Activated T-cell treated with anti-CD3 and anti-CD28 coated beads, Interleukin-2, amount 50 U/mL, for 72 hours (primary cell): ENCODE measurements around the gene FNDC3A. TPM values are rescaled to one million over a fixed set of nuclear protein-coding genes. Genes with fewer than 3 reads are reported as not detected.

Source experiments
- ATAC-seq, 2 donors: fragments of 150-1000 bp; cut with Tn5 transposase; replicated peaks in 1 of 2; 2 replicates each; pipeline ENCODE4 v1.10.0; 2021; ENCODE audit warnings: moderate library complexity in 2 of 2, mild to moderate bottlenecking in 1 of 2
- DNase-seq, 2 donors: peaks; one replicate each; pipeline ENCODE4 v3.0.0; 2021 to 2022; ENCODE audit warnings: mixed read lengths in 1 of 2
- H3K27ac Mint-ChIP-seq: one replicate; pipeline ENCODE4 v1.8.0; 2022; ENCODE audit warnings: mild to moderate bottlenecking, moderate library complexity, mixed read lengths
- H3K27me3 Mint-ChIP-seq: one replicate; pipeline ENCODE4 v1.8.0; 2022; ENCODE audit warnings: low read depth, mixed read lengths
- H3K36me3 Mint-ChIP-seq, 2 donors: one replicate each; pipeline ENCODE4 v1.8.0; 2022; ENCODE audit warnings: mixed read lengths in 2 of 2, mild to moderate bottlenecking in 1 of 2; ENCODE audit not compliant: insufficient read depth in 2 of 2
- H3K4me1 Mint-ChIP-seq: one replicate; pipeline ENCODE4 v1.8.0; 2022; ENCODE audit warnings: low read depth, mixed read lengths
- H3K4me3 Mint-ChIP-seq, 2 donors: one replicate each; pipeline ENCODE4 v1.8.0; 2022; ENCODE audit warnings: mild to moderate bottlenecking in 2 of 2, mixed read lengths in 2 of 2, moderate library complexity in 2 of 2
- H3K9me3 Mint-ChIP-seq, 2 donors: one replicate each; pipeline ENCODE4 v1.8.0; 2022; ENCODE audit warnings: mixed read lengths in 2 of 2
- total RNA-seq, 2 donors: library from RNA; stranded (reverse); gene quantifications; one replicate each; pipeline ENCODE4 v1.2.3, GENCODE V29; 2022

FNDC3A gene
- total RNA-seq, 2 donors from 2014 or later: 26.7 to 33.1 TPM

DNA sequence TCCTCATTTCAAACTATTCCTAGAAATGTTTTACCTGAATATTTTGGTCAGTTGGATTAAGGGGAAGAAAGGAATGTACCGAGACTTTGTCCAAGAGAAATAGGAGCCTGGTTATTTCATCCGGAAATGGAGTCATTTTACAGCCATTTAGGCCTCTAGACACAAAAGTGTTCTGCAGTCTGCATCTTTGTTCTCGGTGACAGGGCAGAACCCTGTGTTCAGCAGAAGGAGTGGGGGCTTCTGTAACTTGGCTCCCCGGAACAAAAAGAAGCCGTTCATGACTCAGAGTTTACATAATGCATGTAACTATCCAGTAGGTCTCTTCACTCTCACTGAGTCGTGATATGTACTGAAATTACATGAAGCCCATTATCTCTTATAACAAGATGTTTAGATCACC, 21.6 kb upstream of the FNDC3A start:
- ATAC-seq (no peak), DNase-seq (no peak)
- no peak overlapping the region for H3K27ac Mint-ChIP-seq
- H3K36me3 Mint-ChIP-seq: no peaks in the 10 kb centered on the region
- no peaks in the 10 kb centered on the region for H3K9me3 Mint-ChIP-seq
- peaks cover 17% of the 10 kb centered on the region for H3K27me3 Mint-ChIP-seq
- no peaks in the 10 kb centered on the region for H3K4me1 Mint-ChIP-seq
- H3K4me3 Mint-ChIP-seq: no peak overlapping the region

DNA sequence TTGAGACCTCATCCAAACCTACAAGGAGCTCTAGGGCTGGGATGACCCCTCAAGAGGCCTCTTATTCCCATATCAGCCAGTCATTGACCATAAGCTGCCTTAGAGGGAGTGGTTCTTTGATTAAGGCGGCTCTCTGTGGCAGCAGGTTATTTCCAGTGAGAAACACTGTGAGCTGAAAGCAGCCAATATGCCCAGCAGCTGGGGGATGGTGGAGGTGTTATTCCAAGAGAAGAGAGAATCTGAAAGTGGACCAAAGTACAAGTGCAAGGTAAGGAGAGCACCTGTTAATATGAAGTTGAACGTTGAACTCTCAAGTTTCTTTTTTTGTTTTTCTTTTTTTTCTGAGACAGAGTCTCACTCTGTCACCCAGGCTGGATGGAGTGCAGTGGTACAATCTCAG, 20.2 kb upstream of the FNDC3A start:
- ATAC-seq (no peak), DNase-seq (no peak)
- Mint-ChIP-seq H3K27me3 (peaks cover 17% of the 10 kb centered on the region), H3K4me1 (no peaks in the 10 kb centered on the region), H3K9me3 (no peaks in the 10 kb centered on the region), H3K27ac (no peak overlapping the region), H3K36me3 (no peaks in the 10 kb centered on the region), H3K4me3 (no peak overlapping the region)

DNA sequence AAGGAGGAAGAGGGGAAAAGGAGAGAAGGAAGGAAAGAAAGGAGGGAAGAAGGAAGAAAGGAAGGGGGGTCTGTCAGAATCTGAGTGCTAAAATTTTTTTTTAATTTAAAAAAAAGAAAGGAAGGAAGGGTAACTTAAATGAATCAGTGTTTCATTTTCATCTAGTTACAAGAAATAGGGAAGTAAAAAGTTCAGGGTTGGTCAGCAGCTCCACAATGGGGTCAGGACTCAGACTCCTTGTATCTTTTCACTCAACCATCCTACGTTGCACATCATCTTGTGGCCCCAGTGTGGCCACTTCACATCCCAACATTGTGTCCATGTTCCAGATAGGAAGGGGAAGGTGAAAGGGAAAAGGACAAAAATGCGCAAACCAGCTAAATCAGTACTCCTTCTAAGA, 14.3 kb upstream of the FNDC3A start:
- H3K36me3 Mint-ChIP-seq: no peaks in the 10 kb centered on the region
- H3K4me1 Mint-ChIP-seq: no peaks in the 10 kb centered on the region
- H3K9me3 Mint-ChIP-seq: no peaks in the 10 kb centered on the region
- ATAC-seq (no peak), DNase-seq (no peak)
- H3K27me3 Mint-ChIP-seq: peaks cover 17% of the 10 kb centered on the region
- H3K27ac Mint-ChIP-seq: no peak overlapping the region
- no peak overlapping the region for H3K4me3 Mint-ChIP-seq

DNA sequence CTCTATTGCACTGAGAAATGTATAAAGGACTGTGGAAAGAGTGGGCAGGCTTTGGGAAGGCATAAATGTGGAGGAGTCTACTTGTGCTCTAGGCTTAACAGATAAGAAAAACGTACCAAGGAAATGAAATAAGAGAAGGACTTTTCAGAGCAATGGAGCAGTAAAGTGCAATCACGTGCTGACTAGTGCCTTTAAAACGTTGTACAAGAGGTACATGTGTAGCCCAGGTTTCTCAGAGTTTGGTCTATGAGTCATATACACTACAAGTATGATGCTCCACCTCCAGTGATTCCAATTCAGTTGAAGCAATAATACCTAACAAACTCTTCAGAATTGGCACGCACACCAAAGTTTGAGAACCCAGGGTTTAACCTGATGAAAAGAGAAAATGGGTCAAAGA, 13.4 kb upstream of the FNDC3A start:
- Mint-ChIP-seq H3K4me3 (no peak overlapping the region), H3K27me3 (peaks cover 11% of the 10 kb centered on the region)

DNA sequence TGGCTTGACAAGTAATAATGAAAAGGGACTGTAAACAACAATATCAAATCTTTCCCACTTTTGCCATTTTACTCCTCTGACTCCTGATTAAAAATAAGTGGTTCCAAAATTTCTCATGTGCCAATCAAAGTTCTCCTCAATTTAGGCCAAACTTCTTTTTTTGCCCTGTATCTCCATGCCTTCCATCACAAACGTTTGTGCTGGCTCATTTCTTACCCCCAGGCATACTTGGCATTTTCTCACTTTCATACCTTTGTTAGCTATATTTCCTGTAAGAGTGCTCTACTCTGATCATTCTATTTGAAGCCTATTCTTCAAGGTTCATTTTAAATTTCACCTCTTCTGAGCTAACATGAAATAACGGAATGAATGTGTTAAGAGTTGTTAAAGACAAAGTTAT, 10.0 kb upstream of the FNDC3A start:
- DNase-seq: no peak
- ATAC-seq: no peak
- no peaks in the 10 kb centered on the region for H3K4me1 Mint-ChIP-seq
- no peaks in the 10 kb centered on the region for H3K27me3 Mint-ChIP-seq
- no peak overlapping the region for H3K27ac Mint-ChIP-seq
- H3K4me3 Mint-ChIP-seq: no peak overlapping the region
- H3K9me3 Mint-ChIP-seq: no peaks in the 10 kb centered on the region
- H3K36me3 Mint-ChIP-seq: no peaks in the 10 kb centered on the region

More for the DNA sequence above, 13.4 kb upstream of the FNDC3A start:
- Mint-ChIP-seq H3K4me1 (no peaks in the 10 kb centered on the region), H3K36me3 (no peaks in the 10 kb centered on the region), H3K9me3 (no peaks in the 10 kb centered on the region), H3K27ac (no peak overlapping the region)
- peak in 1 of 2 donors; percentile 65 for ATAC-seq
- no peak for DNase-seq

DNA sequence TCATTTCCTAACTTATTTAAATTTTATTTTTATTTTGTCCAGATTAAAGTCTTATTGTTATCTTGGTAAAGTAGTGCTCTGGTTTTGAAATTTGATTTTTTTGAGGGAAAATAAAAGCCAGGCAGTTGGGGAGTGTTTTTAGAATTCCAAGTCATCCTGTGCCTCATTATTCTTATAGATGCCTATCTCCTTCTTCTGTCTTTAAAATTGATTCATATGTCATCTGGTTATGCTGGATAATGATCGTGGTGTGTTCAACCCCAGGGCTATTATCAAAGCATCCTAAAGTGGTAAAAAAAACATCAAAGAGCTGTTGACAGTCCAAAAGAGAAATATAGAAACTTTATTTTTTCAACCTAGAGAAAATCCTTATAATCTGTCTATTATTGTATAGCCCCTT, 6.0 kb upstream of the FNDC3A start:
- no peak overlapping the region for H3K4me3 Mint-ChIP-seq
- H3K27me3 Mint-ChIP-seq: no peaks in the 10 kb centered on the region
- DNase-seq (no peak), ATAC-seq (no peak)
- H3K9me3 Mint-ChIP-seq: peaks cover 19 to 21% of the 10 kb centered on the region in 2 donors
- peaks cover 18 to 25% of the 10 kb centered on the region in 2 donors for H3K36me3 Mint-ChIP-seq
- H3K27ac Mint-ChIP-seq: no peak overlapping the region
- peaks cover 4% of the 10 kb centered on the region for H3K4me1 Mint-ChIP-seq

DNA sequence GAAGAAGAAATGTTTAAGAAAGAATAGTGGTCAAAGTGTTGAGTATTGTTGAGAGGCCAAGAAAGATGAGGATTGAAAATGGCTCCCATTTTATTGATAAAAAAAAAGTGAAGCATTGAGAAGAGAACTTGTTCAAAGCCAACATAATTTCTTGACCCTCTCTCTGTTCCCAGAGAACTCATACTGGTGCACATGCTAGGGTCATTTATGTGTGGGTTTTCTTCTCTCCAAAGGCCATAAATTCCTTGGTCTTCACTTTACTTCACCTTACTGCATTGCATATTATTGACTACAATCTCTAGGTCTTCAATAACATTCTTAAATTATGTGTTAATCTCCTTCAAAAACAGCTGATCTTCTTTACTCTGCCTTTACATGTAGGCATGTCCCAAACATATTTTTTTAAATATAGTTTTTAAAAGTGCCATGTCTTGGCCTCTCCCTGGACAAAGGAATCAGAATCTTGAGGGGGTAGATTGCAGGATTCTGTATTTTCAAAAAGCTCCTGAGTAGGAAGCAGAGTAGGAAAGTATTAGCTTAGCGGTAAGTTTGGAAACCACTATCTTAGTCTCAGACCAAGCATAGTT, 1.8 kb upstream of the FNDC3A start:
- peak overlapping the region; percentile 88 for H3K27ac Mint-ChIP-seq
- DNase-seq (no peak), ATAC-seq (no peak)
- no peaks in the 10 kb centered on the region for H3K27me3 Mint-ChIP-seq
- H3K9me3 Mint-ChIP-seq: peaks cover 19 to 22% of the 10 kb centered on the region in 2 donors
- H3K36me3 Mint-ChIP-seq: peaks cover 24 to 34% of the 10 kb centered on the region in 2 donors
- H3K4me1 Mint-ChIP-seq: peaks cover 28% of the 10 kb centered on the region
- H3K4me3 Mint-ChIP-seq: peak overlapping the region in 1 of 2 donors; percentile 85

DNA sequence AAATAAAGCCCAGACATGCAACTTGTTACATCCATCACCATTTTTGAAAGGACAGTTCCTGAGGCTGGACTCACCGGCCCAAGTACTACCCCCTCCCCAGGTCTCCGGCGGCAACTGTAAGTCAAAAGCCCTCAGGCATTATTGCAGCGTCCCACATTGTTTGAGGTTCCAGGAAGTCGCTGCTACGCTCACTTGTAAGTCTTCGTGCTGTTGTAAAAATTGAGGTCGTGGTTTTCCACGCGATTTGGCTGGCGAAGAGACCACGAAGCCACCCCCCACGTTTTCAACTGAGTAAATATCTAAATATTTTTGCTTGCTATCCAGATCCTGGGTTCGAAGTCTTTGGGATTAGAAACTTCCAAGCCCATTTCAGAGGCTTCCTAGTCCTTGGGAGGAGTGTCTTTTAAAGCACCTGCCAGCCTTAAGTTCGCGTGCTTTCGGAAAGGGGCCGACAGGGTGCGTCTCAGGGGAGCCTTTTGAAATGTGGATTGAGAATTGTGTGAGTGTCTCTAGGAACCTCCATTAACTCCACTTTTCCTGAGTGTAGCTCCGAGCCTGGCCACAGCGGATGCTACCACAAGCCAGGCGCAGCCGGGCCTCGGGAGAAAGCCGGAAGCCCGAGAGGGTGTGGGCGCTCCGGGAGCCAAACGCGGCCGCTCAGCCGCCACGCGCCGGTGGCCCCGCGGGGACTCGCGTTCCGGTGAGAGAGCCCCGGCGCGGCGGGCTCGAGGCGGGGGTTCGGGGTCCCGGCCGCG, 434 bp upstream of the FNDC3A start:
- Mint-ChIP-seq H3K4me3 (peak overlapping the region; percentile 75 to 97), H3K27ac (peak overlapping the region; percentile 88), H3K27me3 (no peaks in the 10 kb centered on the region), H3K9me3 (peaks cover 19 to 22% of the 10 kb centered on the region in 2 donors), H3K36me3 (peaks cover 26 to 34% of the 10 kb centered on the region in 2 donors), H3K4me1 (peaks cover 41% of the 10 kb centered on the region)
- ATAC-seq: peak in 1 of 2 donors; percentile 31
- DNase-seq: peak in 1 of 2 donors; percentile 22

DNA sequence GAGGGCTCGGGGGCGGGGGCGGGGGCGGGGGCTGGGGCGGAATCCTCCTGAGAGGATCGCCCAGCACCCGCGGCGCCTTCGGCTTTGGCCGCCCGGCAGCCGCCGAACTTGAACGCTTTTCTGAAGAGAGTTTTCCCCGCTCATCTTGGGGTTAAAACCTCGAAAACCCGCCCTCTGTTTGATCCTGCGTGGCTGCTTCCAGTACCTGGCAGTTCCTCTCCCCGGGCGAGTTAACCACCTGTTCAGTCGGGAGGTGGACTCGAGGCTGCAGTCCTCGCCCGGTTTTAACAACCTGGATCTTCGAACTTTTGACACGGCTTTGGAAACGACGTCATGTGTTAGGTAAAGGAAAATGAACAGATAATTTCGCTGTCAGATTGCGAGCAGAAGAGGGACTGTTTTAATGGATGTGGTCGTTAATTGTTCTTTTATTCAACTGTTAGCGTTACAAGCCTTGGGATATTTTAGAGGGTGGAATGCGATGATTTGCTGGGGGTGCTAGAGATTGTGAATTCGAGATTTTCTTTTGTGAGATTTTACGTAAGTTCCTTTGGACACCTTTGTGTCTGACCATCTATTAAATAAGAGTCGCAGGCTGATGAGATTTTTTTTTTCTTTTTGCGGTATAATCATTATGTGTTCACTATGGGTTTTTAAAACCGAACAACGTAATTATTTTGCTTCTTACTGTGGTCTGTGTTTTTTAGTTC, 1.0 kb downstream of the FNDC3A start:
- peaks cover 55% of the 10 kb centered on the region for H3K4me1 Mint-ChIP-seq
- peaks cover 26 to 33% of the 10 kb centered on the region in 2 donors for H3K36me3 Mint-ChIP-seq
- H3K4me3 Mint-ChIP-seq: peak overlapping the region; percentile 89 to 95
- no peaks in the 10 kb centered on the region for H3K27me3 Mint-ChIP-seq
- ATAC-seq (peak; percentile 7 to 14), DNase-seq (no peak)
- H3K27ac Mint-ChIP-seq: peak overlapping the region; percentile 97
- H3K9me3 Mint-ChIP-seq: peaks cover 19 to 20% of the 10 kb centered on the region in 2 donors

DNA sequence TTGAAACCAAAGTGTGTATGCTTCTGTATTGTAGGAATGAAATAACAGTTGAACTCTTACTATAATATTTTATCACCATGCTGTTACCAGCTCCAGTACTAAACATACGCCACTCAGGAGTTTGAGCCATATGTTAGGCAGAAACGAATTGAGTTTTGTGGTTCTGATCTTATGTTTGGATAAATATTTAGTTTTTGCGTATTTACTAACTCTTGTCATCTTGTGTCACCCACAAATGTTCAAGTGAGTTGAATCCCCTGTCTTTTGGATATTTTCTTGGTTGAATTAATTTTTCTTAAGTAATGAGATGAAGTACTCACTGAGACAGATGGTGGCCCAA, 1.5 kb downstream of the FNDC3A start:
- Mint-ChIP-seq H3K4me3 (peak overlapping the region; percentile 89 to 95), H3K27ac (peak overlapping the region; percentile 97), H3K36me3 (peaks cover 26 to 31% of the 10 kb centered on the region in 2 donors), H3K27me3 (no peaks in the 10 kb centered on the region), H3K4me1 (peaks cover 55% of the 10 kb centered on the region), H3K9me3 (peaks cover 17 to 18% of the 10 kb centered on the region in 2 donors)
- DNase-seq (no peak), ATAC-seq (no peak)

DNA sequence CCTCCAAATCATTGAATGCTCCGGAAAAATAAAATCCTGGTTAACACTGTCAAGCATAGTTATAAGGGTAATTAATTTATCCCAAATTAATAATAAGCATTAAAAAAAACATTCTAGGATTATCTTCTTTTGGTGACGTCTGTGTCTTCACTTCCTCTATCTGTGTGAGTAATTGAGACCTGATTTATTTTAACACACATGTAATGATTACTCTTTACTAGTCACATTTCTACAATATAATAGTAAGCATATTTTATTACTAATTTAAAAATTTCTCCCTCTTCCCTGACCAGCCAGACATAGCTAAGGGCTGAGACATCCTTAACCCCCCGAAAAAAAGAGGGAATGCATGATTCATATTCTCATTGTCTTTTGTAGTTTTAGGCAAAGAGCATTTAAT, 2.3 kb downstream of the FNDC3A start:
- Mint-ChIP-seq H3K27me3 (no peaks in the 10 kb centered on the region), H3K9me3 (peaks cover 12 to 13% of the 10 kb centered on the region in 2 donors), H3K36me3 (peaks cover 22 to 25% of the 10 kb centered on the region in 2 donors), H3K4me1 (peaks cover 60% of the 10 kb centered on the region), H3K27ac (peak overlapping the region; percentile 89), H3K4me3 (peak overlapping the region; percentile 75 to 93)
- no peak for ATAC-seq
- DNase-seq: no peak

DNA sequence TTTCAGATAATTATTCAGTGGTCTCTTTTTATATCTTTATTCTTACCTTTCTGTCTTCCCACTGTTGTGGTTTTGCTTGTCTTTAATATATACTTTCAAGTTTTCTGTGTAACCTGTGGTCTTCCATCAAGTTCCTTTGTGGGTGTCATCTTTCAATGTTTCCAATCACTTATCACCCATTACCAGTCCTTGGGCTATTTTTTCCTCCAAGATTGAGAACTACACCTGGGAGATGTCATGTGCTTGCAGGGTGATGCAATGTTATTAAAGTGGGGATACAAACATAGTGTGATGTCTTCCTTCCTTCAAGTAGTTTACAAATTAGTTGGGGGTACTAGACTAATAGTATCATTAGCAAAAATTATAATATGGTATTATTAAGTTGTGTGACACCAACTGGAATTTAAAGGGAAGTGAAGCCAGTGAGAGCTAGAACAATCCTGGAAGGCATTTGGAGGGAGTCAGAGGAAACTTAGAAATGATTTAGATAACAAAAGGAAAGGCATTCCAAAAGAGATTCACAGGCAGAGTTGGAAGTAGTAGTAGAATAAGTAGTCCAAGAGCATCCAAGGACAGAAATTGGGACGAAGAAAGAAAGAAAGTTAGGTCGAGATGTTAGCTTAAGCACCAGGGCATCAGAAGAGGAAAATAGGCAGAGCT, 3.4 kb downstream of the FNDC3A start:
- peaks cover 60% of the 10 kb centered on the region for H3K4me1 Mint-ChIP-seq
- no peak for ATAC-seq
- no peaks in the 10 kb centered on the region for H3K27me3 Mint-ChIP-seq
- H3K4me3 Mint-ChIP-seq: peak overlapping the region; percentile 75 to 93
- peak overlapping the region; percentile 96 for H3K27ac Mint-ChIP-seq
- H3K36me3 Mint-ChIP-seq: peaks cover 14 to 16% of the 10 kb centered on the region in 2 donors
- H3K9me3 Mint-ChIP-seq: peaks cover 4 to 6% of the 10 kb centered on the region in 2 donors
- DNase-seq: no peak

DNA sequence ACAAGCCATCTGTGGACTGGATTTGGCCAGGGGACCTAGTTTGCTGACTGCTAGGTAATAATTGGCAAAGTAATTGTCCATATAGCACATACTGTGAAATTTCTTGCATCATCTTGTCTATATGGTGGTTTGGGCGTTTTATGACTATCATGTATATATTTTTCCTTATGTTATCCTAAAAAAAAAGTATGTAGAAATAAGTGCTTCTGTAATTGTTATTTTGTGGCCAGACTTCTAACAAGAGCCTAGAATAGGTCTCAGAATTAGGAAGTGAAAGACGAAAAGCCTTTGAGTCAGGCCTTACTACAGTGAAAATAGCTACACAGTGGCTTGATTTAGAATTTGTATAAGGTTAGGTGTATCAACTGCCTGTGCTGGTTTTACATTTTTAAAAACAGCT, 4.2 kb downstream of the FNDC3A start:
- DNase-seq (no peak), ATAC-seq (no peak)
- no peaks in the 10 kb centered on the region for H3K9me3 Mint-ChIP-seq
- H3K4me1 Mint-ChIP-seq: peaks cover 54% of the 10 kb centered on the region
- peak overlapping the region; percentile 46 to 82 for H3K4me3 Mint-ChIP-seq
- peaks cover 7 to 9% of the 10 kb centered on the region in 2 donors for H3K36me3 Mint-ChIP-seq
- H3K27me3 Mint-ChIP-seq: no peaks in the 10 kb centered on the region
- peak overlapping the region; percentile 52 for H3K27ac Mint-ChIP-seq
